HG03060 (cell line): ENCODE data around the gene GFAP.

Experiments used
- ATAC-seq: cut with Tn5 transposase; IDR thresholded peaks from one replicate; pipeline ENCODE4 v1.9.1; 2021; ENCODE audit warnings: low read depth, moderate number of reproducible peaks; ENCODE audit not compliant: unreplicated experiment

Gene GFAP

DNA sequence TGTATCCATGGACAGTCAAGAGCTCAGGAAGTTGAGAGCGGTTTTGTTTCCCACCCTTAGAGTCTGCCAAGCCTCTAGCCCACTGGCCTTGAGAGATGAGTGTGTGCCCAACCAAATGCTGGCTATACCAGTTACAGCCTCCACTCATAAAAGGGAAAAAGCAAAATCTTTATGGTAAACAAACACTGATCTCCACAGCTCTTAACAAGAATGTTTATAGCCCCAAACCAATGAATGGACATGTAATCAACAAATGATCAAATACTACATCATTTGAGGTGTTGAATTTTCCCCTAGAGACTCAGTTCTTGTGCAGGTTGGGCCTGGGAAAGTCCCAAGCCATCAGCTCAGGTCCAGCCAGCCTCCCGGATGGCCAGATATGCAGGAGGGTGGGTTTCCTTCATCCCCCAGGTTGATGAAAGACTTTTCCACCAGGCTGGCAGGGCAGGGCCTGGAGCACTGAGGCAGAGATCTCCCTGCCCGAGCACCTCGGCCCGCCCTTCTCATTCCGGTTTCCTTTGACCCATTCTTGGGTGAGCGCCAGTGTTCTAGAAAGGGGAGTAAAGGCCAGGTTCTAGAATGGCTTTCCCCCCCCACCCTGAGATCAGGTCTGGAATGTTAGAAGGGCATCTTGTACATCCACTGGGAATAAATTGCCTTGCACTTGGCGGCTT, 12.2 kb downstream of the GFAP start:
- ATAC-seq = no peak

- ATAC-seq = no peak
These were observed 13.1 kb downstream of the GFAP start for GRCh38 chr17:44902135-44902760.

- no peak for ATAC-seq
These were observed 13.8 kb downstream of the GFAP start for GRCh38 chr17:44901411-44901921.

DNA sequence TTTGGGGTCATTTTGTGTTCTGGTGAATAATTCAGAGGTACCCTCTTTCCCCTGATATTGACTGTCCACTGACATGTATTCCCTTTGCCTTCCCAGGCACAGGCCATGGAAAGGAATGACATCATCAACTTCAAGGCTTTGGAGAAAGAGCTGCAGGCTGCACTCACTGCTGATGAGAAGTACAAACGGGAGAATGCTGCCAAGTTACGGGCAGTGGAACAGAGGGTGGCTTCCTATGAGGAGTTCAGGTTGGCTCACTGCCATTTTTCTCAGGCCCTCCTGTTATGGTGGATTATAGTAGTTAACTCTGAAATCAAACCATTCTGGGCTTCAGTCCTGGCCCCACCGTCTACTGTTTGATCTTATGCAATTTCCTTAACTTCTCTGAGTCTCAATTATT, 14.4 kb downstream of the GFAP start:
- no peak for ATAC-seq

GRCh38 chr17:44899074-44899782, 16.1 kb downstream of the GFAP start, which contains the start of gene EFTUD2:
Gene EFTUD2 (minus strand): TSS chr17:44899445. CDS start chr17:44894521, 4,924 bp downstream.
- ATAC-seq = no peak

- ATAC-seq = no peak
These were observed 16.6 kb downstream of the GFAP start for GRCh38 chr17:44898768-44899073.

GRCh38 chr17:44894642-44895041, 20.7 kb downstream of the GFAP start:
- no peak for ATAC-seq

DNA sequence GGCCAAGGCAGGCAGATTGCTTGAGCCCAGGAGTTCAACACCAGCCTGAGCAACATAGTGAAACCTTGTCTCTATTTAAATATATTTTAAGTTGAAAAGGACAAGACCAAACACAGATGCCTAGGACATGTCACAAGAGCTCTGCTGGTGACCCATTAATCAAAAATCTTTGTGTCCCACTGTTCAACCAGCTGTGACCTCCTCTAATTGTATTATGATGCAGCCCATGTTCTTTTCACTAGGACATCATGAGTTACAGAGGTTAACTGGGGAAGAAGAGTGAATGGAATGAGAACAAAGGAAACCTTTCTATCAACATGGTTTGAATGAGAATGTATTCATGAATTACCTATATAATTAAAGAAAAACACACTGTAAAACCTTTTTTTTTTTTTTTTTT, 23.1 kb downstream of the GFAP start:
- ATAC-seq = no peak

DNA sequence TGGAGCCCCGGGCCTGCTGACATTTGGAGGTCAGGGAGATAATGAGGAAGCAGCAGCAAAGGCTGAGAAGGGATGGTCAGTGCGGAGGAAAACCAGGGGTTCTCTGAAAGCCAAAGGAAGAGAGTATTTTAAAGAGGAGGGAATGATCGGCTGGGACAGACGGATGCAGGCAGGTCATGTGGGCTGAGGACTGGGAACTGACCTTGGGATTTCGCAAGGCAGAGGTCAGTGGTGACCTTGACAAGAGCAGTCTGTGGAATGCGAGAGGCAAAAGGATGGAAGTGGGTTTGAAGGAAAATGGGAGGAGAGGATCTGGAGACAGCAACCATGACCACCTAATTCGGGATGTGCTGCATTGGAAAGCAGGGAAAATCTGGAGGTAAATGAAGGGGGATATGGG, 26.3 kb downstream of the GFAP start:
- ATAC-seq = no peak

DNA sequence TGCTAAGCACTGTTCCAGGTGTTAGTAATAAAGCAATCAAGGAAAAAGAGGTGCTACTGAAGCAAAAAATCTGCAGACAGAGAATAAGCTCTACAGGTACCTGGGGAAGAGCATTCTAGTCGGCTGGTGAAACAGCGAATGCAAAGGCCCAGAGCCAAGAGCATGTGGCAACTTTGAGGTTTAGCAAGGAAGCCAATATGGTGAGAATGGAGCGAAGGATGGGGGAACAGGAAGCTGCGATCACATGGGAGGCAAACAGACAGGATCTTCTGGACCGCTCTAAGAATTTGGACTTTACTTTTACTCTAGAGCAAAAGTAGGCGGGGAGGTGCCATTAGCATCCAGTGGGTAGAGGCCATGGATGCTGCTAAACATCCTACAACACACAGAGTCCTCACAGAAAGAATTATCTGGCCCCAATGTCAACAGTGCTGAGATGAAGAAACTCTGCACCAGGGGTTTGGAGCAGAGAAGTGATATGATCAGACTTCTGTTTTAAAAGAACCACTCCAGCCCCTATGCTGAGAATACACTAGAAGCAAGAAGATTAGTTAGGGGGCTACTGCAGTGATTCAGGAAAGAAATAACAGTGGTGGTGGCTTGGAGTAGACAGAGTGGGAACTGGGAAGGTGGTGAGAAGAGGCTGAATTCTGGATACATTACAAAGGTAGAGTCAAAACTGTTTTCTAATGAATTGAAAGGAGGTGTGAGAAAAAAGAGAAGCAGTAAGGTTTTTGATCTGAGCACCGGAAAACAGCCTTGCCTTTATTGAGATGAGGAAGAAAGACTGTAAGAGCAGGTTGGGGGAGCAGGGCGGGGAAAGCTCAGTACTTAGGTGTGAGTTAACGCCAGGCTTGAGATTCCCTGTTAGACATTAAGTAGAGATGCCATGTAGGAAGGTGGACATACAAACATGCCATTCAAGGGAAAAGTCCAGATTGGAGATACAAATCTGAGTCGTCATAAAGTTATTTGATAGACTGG, 27.0 kb downstream of the GFAP start:
- no peak for ATAC-seq

DNA sequence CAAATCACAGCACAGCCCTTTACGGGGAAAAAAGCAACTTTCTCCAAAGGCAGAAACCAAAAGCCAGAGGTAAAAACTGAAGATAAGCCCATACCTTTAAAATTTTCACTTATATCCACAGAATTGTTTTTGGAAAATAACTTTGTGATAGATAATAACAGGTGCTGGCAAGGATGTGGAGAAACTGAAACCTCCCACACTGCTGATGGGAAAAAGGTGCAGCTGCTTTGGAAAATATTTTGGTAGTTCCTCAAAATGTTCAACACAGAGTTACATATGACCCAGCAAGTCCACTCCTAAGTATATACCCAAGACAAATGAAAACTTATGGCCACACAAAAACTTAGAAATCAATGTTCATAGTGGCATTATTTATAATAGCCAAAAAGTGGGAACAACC, 28.3 kb downstream of the GFAP start:
- no peak for ATAC-seq

DNA sequence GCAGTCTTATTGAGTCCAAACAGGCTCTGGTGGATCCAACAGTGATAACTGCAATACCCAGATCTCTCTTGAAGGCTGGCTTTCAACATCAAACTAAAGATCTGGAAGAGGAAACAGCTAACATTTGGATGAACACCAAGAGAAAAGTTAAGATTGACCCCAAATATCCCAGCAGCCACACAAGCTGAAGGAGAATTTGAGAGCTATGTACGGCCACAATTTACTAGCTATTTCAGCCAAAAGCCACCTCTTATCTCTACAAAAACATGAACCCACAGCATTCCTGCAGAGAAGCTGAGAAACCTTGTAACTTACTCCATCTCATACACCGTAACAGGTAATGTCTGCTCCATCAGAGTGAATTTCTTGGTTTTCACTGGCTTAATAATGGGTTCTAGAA, 30.4 kb downstream of the GFAP start:
- ATAC-seq = no peak

GRCh38 chr17:44881145-44881544, 34.2 kb downstream of the GFAP start:
- no peak for ATAC-seq

- no peak for ATAC-seq
These were observed 35.2 kb downstream of the GFAP start for GRCh38 chr17:44880062-44880461.

GRCh38 chr17:44879376-44879775, 35.9 kb downstream of the GFAP start:
- no peak for ATAC-seq

DNA sequence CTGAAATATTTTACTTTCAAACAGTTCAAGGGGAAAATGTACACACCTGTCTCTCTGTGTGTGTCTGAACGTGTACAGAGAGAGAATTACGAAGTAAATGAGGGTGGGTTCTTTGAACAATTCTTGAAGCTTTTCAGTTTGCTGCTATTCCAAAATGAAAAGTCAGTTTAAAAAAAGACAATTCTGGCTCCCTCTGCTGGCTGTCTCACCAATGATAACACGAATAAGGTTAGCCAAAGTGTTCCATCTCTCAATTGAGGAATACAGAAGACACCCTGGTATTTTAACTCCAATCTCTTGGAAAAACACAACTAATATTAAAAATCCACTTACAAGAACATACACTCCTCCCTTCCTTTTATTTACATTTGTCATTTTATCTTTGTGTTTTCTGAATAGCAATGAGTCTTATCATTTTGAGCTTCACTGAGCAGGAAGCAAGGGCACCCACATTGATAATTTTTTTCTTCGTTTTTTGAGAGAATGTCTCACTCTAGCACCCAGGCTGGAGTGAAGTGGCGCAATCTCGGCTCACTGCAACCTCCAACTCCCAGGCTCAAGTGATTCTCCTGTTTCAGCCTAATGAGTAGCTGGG, 36.6 kb downstream of the GFAP start:
- no peak for ATAC-seq

GRCh38 chr17:44877121-44877520, 38.2 kb downstream of the GFAP start:
- no peak for ATAC-seq

GRCh38 chr17:44875761-44876160, 39.5 kb downstream of the GFAP start:
- no peak for ATAC-seq

GRCh38 chr17:44872131-44872768, 43.0 kb downstream of the GFAP start:
- no peak for ATAC-seq

DNA sequence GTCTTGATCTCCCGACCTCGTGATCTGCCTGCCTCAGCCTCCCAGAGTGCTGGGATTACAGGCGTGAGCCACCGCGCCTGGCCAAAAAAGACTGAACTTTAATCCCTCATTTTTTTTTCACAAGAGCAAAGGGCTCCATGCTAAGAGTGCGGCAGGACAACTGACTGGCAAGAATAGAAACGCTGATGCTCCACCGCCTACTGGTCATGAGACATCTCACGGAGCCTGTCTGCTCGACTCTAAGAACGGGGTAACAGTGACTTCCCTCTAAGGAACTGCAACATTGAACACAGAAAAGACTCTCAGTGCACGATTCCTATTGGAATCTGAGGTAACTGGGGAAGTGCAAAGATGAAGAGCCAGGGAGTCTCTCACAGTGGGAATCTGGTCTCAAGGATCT, 43.7 kb downstream of the GFAP start:
- no peak for ATAC-seq
